Stimulated activated CD8-positive, alpha-beta memory T cell treated with anti-CD3 and anti-CD28 coated beads, Interleukin-15, amount 100 ng/mL, for 24 hours (primary cell): ENCODE measurements around the gene CELSR1.

Experiments
- DNase-seq: peaks from one replicate; pipeline ENCODE4 v3.0.0-alpha.2; 2020; ENCODE audit warnings: low read depth

Gene CELSR1

DNA sequence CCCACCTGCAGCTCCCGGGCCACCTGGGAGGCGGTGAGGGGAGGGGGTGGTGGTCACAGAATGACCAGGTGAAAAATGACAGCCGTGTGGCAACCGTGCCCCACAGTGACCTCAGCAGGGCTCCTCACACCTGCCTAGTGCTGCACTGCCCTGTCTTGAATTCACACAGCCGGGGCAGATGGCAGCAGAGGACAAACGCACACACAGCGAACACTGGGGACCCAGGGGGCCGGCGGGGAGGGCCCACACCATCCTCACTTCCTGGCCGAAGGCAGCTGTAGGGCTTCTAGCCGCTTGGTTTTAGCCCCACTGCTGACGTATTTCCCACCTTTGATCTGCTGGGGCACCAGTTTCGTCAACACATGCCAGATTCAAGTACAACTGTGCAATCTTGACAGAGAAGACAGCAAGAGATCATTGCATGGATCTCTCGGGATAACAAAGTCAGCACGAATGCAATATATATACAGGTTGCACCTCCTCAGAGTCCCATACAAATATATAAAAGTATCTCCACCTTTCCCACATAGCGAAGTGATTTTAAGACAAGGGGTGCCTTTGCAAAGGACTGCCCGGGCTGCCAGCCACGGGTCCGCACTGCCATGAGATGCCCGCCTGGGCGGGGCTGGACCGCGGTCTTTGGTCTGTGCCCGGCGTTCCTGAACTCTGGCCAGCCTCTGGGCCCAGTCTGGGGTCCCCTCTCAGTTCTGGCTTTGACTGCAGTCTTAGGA, 175.1 kb downstream of the CELSR1 start:
- no peak for DNase-seq

DNA sequence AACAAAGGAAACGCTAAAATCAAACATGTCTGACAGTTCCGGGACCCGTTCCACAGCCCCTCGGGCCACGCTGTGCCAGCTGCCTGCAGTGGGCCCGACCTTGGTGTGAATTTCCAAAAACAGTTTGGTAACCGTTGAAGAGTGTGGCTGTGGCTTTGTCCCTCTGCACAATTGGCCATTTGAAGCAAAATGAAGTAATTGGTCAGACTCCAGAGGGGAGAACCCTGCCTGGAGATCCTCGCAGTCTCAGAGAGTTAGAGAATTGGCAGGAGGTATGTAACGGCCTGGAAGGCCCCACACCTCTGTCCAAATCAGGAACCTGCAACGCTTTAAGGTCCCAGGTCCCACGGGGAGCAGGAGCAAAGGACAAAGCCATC, 175.6 kb downstream of the CELSR1 start:
- DNase-seq = no peak

DNA sequence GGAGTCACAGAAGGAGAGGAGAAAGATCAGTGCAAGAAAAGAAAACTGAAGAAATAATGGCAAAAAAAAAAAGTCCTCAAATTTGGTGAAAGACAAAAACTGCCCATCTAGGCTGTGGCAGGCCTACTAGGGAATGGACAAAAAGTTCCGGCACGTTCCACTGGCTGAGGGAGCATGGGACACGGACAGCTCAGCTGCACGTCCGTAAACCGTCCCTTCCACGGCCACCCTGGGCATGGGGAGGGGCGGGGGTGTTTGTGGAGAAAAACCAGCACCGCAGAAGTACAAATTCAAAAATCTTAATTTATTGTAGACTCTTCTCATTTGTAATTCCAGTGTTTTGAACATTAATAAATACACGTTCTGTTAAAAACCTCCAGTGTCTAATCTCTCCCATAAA, 176.5 kb downstream of the CELSR1 start:
- DNase-seq = no peak

DNA sequence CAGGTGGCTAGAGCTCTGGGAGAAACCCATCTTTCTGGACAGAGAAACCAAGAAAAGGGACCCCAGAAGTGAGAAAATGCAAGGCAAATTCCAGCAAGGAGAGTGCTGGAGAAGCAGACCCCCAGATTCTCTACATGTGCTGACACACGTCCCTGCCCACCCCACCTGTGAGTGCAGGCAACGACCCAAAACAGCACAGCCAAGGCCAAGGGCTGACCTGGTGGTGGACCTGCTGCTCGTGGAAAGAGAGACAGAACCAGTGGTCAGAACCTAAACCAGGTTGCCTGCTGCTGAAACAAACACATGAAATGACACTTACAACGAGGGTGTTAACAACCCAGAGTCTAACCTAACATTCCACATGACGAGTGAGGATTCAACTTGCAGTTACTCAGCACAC, 177.3 kb downstream of the CELSR1 start:
- no peak for DNase-seq

DNA sequence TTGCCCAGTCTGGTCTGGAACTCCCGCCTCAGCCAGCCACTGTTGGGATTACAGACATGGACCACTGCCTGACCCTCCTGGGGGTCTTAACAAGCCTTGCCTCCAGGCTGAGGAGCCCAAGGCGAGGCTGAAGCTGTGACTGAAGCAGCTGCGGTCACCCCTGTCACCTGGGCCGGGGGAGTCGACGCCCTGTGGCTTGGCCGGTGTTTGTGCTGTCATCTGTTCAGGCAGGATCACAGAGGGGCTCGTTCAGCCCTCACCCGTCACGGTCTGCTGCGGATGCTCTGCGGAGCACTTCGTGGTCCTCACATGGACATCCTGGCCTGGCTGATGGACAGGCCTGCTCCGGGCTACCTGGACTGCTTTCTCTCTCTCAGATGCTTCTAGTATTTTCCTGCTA, 178.1 kb downstream of the CELSR1 start:
- no peak for DNase-seq

DNA sequence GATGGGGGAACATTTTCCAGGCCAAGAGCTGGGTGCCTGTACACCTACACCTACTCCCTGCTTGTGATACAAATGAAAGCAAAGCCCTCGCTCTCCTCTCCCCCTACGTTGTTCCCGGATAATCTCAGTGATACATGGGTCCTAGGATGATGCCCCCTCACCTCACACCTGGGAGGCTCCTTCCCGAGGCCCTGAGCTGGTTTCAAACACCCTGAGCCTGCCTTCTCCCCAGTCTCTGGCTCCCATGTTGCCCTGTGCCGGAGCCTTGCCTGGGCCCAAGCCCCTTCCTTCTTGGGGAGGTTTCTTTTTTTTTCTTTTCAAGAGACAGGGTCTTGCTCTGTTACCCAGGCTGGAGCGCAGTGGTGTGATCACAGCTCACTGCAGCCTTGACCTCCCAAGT, 178.7 kb downstream of the CELSR1 start:
- DNase-seq = no peak

DNA sequence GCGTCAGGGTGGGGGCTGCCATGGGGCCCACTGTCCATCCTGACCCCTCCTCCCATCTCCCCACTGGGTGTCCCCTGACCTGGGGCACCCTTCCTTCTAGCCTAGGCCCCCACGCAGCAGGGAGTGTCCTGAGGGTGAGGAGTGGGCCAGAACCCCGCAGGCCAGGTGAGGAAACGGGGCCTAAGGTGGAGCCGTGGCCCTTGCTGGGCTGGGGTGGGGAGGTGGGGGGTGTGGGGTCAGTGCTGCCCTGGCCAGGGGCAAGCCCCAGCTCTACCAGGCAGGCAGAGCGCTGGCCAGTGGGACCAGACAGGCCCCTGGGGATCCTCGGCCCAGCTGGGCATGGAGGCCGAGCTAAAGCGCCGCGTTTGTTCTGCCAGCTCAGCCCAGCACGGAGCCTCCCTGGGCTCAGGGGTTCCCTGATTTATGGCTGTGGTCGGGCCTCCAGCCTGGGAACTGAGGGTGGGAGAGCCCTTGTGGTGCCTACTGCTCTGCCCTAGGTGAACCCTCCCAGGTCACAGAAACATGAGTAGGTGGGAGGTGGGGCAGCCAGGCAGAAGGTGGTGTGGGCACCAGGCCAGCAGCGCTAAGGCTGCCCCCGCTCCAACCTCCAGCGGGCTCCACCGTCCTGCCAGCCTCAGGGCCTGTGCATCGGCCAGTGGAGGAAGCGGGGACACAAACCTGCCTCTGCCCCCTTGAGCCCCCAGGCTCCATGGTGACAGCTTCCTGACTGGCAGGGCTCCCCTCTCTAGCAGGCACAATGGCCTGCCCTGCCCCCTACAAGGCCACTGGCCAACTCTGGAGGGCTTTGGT, 179.5 kb downstream of the CELSR1 start:
- DNase-seq = no peak

DNA sequence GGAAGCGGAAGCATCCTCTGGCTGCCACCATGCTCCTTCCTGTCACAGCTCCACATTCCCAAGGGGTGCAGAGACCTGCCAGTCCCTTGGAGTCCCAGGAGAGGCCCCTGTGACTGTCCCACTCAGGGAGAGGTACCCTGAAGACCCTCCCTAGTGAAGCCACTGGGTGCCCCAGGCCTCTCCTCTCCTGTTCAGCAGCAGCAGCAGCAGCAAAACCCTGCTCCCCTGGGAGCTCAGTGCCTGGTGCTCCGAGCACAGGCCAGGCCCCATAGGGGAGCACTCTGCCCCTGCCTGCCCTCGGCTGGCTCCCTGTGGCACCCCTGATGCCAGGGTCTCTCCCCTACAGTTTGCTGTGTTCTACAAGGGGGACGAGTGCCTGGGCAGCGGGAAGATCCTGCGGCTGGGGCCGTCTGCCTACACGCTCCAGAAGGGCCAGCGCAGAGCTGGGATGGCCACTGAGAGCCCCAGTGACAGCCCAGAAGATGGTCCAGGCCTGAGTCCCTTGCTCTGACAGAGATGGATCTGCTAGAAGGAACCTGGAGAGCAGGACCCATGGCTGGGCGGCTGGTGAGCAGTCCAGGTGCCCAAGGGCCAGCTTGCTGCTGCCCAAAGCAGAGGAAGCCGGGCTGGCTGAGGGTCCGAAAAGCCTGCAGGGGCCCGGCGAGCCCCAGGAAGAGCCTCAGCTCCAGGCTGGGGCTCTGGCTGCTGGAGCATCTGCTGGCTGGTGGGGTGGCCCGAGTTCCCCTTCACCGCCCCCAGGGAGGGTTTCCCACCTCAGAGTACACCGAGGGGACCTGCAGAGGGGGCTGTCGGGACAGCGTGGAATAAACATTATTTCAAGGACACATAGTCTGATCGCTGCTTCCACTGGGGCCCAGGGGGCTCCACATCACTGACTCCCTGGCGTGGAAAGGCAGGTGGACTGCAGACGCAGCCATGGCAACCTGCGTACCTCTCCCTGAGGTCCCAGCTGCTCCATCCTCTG, 180.6 kb downstream of the CELSR1 start:
- no peak for DNase-seq

DNA sequence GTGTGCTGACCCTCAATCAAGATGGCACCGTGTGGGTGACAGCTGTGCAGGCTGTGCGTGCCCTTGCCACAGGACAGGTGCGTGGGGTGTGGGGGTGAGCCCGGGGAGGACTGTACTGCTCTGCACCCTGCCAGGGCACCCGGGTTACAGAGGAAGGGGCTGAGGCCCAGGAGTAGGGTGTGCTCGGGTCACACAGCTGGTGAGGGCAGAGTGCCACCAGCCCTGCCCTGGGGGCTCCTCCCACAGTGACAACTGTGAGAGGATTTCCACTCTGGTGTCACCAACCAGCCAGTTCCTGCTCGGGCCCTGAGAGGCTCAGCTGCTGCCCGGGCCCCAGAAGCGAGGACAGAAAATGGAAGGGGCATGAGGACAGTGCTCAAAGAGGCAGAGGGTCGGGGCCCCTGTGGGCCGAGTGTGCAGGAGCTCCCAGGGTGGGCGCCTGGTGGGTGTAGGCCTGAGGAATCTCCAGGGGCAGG, 181.4 kb downstream of the CELSR1 start:
- DNase-seq = no peak

DNA sequence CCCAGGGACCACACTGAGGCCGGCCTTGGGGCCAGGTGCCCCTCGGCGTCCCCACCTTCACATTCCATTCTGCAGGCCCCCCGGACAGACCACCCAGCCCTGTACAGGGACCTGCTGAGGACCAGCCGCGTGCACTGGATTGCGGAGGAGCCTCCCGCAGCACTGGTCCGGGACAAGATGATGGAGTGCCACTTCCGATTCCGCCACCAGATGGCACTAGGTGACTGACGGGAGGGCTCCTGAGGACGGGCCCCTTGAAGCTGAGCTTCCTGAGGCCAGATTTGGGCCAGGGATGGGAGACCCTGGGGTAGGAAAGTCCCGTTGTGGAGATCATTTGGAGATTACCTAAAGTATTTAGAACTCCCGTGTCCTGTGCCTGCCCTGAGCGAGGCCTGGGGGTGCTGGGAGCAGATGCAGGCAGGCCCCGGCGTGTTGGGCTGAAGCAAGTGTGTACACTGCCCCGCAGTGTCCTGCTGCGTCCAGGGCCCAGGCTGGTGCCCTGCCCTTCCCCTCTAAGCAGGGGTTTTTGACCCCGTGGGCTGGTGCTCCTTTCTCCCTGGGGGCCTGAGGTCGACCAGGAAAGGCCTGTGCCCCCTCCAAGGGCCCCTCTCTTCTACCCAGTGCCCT, 181.9 kb downstream of the CELSR1 start:
- peak; percentile 41 for DNase-seq

DNA sequence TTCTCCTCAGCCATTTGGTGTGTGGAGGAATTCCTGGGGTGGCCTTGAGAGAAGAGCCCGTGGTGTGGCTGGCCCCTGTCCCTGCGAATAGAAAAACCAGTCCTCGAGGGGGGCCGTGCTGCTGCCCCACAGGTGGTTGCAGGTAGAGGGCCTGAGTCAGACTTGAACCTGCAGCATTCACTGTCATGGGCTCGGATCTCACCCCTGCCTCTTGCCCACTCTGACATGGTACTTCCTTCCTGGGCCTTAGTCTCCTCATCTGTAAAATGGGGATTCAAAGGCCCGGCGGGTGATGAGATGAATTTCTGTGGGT, 182.5 kb downstream of the CELSR1 start:
- DNase-seq = no peak

DNA sequence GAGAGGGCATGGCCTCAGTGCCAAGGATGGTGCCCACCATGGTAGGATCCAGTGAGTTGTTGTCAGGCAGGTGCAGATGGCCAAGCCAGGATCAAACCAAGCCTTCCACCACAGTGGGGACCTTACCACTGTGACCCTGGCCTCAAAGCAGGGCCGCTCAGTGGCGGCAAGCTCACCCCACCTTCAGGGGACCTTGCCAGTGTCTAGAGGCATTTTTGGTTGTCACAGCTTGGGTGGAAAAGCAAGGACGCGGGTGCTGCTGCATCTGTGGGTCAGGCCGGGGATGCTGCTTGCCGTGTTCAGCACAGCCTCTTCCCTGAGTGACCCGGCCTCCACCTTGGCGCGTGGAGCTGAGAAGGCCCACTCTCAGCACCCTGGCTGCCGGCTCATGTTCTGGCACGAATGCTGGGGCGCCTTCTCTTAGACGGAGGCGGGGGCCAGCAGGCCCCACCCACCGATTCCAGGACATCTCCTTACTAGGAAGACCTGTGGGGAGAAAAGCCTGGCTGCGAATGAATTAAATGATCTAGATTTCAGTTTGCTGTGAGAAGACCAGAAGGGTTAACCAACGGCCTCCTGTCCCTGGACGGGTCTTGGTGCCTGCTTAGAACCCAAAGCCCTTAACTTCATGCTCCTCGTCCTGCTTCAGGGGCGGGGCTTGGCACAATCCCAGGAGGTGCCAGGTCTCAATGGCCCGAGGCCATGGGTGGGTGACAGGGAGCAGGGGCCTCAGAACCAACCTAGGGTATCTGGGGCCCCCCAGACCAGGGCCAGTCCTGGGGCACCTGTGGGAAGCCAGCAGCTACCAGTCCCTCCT, 183.0 kb downstream of the CELSR1 start:
- no peak for DNase-seq

DNA sequence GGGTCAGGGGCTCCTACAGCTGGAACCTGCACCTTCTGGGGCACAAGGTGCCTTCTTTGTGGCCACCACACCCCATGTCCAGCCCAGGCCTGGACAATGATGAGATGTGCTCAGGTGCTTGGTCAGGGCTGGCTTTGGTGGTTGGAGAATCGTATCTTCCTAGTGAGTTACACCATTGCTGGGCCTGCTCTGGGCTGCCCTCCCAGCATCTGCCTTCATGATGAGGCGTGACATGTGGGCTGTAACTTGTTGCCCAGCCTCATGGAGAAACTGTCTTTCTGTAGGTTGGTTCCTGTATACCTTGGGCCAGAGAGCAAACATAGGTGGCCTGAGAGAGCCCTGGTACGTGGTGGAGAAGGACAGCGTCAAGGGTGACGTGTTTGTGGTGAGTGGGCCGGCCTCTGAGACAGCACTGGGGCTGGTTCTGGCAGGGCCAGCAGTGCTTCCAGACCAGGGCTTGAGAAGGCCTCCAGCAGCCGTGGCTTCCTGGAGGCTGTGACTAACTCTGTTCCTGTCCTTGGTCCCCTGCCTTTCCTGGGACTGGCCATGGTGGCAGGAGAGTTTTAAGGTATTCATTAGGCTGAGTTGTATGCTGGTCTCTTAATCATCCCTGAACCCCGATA, 183.8 kb downstream of the CELSR1 start:
- no peak for DNase-seq

DNA sequence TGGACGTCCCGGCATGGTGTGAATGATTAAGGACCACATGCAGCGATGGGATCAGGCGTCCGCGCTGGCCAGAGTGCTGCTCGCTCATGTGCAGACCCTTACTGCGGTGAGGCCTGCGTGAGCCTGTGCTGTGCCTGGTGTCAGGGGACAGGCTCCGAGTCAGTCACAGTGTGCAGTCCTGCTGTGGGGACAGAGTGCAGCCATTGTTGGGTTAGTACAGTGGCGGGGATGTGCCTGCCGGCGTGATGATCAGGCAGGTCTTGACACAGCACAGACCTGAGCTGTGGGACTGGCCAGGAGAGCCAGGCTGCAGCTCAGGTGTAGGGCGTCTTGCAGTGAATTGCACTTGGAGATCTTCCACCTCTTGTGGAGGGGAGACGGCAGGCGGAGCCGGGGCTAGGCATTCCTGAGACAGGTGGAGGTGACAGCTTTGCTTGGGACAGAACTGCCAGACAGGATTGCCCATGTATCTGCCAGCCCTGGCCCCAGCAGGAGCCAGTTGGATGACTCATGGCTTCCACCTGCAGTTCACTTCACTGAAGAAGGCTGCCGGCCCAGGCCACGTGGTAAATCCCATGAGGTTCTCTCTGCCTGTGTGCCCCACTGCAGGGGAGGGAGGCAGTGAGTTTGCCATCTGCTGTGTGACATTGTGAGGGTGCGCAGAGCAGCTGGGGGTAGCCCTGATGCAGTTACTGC, 184.6 kb downstream of the CELSR1 start:
- DNase-seq = no peak

DNA sequence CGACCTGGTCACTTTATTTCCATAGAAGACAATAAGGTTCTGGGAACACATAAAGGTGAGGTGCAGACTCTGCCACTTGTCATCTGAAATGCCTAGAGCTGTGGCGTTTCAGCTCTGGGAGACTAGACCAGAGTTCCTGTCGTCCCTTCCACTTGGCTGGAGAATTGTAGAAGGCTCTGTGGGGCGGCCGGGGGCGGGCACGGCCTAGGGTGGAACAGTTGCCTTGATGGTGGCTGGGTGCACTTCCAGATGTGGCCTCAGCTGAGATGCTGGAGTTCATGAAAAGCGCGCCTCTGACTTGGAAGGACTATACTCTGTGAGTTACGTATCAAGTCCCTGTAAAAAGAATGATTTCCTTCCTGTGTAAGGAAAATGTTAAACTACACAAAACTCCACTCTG, 185.1 kb downstream of the CELSR1 start:
- DNase-seq = no peak

DNA sequence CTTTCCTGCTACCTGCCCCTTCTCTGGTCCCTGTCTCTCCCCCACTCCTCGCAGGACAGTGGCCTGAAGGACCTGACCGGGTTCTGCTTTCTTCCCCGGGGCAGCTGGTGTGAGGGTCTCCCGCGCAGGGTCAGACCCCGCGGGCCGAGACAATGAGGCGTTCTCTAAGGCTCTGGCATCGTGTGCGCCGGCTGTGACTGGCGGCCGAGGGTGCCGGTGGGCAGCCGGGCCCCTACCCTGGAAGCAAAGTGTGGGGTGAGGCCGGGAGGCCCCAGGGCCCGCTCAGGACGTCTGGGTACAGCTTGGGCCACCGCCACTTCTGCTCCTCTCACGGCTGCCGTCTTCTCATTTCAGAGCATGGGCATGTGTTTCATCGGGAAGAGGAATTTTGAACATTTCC, 185.7 kb downstream of the CELSR1 start:
- no peak for DNase-seq

DNA sequence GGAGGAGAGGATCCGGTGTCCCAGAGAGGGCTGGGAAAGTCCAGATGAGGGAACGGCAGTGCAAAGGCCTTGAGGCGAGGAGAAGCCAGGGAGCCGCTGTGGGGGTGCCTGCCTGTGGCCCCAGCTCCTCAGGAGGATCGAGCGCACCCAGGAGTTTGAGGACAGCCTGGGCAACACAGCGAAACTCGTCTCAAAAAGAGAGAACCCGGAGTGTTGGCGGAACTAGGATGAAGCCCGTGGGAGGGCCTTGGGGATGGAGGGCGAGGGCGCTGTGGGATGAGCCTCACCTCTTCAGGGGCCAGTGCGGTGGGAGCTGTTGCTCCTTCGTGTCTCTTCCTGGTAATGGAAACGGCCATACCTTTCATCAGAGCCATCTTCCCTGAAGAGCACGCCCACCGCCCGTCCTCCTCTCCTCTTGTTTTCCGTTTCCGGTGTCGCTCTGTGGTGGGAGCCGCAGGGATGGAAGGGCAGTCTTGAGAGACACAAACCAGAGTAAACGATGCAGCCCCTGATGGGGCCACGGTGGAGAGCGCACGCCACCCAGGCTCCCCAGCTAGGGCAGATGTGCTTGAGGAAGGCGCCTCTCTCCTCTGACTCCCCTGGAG, 186.2 kb downstream of the CELSR1 start:
- DNase-seq = no peak

DNA sequence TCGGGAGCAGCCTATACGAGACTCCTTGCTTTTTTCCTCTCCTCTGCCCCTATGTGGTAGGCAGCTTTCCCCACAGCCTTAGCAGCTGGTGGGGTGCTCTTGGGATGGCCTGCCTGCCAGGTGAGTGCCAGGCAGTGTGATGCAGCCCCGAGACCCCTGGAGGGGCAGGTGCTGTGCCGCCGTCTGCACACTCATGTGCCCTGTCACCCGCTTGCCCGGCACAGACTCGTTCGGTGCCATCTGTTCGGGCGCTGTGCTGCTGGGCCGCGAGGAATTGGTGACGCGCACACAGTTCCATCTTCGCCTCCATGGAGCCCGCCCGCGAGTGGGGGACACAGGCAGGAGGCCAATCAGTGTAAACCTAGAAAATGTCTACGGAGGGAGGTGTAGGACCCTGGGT, 186.8 kb downstream of the CELSR1 start:
- no peak for DNase-seq

DNA sequence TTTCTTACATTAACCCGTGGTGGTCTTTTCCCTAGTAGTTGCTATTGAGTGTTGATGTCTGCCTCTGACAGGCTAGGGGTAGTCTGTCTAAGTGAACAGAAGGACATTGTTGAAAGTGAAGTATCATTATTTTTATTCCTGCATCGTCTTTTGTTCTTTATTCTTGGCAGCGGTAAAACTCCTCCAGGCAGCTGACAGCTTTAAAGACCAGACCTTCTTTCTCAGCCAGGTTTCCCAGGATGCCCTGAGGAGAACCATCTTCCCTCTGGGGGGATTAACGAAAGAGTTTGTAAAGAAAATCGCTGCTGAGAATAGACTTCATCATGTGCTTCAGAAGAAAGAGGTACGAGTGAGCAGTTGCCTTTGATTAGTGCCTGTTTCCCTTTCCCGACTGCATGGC, 187.3 kb downstream of the CELSR1 start:
- DNase-seq = no peak

DNA sequence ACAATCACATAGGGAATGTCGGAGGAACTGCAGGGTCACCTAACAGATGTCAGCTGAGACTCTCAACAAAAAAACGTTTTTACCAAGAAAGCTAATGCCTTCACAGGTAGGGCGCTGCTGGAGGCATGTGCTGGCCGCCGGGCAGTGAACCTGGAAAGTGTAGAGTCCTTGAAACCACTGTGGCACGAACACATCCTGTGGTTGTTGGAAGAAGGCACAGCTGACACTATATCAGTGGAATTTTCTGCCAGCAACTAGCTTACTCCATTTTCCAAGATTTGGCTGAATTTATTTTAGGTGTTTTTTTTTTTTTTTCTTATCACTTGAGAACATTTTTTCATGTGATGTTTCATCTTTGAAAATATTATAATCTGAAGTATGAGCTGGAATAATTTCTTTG, 187.7 kb downstream of the CELSR1 start:
- DNase-seq = no peak
